Coronary artery (tissue), 2 donors: ENCODE results near the gene TASOR2.
A peak's percentile ranks its signal among the peaks of the same experiment; 100 is the strongest.

Experiments
- DNase-seq: peaks from one replicate; pipeline ENCODE4 v3.0.0-alpha.2; 2017; ENCODE audit warnings: low spot score
- H3K27ac ChIP-seq, 2 donors: fragments of 200-600 bp; sonication (generic); one replicate each; pipeline ENCODE4 v1.5.1; 2016 to 2019
- H3K4me3 ChIP-seq: fragments of 200-600 bp; sonication (generic); 2 replicates; pipeline ENCODE4 v1.5.1; 2016; ENCODE audit warnings: mild to moderate bottlenecking, moderate library complexity
- TF ChIP-seq, protein P1 (sequence below): fragments of 200-600 bp; sonication (generic); IDR thresholded peaks from one replicate; pipeline ENCODE4 v1.5.1; 2019; ENCODE audit warnings: antibody characterized with exemption

TASOR2 gene, protein sequence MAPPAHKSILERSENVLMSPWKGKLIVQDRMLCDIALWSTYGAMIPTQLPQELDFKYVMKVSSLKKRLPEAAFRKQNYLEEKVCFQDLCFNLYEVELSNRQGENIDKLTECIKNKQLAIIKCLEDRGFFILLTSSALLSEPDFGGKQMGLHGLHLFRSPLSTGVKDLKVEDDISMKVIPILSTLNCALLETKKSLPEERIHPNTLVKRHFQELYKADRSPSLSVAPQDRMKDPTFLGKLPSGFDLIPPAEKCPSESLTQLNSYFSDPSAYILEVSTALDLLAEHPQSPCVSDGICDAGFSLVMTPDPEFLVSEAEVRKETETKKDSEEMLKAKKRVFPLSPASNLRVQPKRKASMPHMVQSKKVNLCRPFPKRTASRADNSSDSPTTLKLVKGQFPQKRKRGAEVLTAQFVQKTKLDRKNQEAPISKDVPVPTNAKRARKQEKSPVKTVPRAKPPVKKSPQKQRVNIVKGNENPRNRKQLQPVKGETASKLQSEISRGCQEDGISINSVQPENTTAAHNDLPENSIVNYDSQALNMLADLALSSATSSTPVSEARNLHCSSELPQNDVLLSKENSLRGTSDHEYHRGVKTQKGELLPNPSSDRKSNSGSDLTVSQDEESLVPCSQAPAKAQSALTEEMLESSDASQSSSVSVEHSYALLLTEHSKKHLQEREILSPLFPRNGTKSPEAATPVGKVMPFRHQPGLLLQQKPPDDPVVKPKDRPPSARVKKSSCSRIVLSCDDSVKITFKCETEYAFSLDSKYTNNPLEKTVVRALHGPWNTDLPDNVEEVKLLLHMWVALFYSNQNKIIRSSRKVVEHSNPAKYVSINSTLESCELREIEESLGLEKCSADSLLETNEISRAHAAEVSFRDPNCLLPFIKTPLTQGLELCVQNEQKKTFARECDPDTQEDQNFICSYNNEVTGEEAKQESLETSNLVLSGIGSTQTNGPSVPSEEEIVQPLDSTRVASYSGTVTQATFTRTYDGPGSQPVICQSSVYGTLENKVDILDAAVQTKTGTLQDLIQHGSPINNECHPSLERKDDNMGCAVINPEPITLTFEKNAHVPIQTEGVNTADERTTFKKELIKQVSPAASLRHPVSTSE (N-terminal part only)

DNA sequence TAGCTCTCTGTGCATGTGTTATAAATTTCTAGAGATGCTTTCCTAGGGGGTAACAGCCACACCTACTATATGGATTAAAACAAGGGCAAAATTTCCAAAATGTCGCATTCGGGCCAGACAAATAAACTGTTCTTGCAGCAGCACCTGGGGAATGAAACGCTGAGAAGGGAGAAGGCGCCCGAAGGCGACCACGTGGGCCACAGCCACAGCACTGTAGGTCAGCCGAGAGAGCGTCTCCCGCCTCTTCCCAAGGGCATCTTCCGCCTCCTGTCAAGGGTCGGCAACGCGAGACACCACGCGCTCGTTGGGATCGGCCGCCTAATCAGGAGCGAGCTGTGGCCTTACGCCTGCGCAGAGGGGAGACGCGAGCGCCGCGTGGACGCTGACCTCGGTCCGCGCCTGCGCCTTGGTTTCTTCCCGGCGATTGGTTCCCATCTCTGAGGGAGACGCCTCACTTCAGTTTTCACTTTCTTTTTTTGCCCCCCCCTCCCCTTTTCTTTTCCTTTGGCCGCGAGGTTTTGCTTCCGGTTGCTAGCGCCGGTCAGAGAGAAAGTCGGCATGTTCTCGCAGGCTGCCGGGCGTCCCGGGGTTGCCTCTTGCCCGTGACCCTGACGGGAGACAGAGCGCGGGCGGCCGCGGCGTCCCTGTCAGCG is at the start of gene TASOR2:
Gene TASOR2 (plus strand): TSS at position 521 of the 653 bp plus-strand sequence. CDS start 35,805 bp downstream, outside the sequence.
- DNase-seq = peak; percentile 98
- TF ChIP-seq, protein P1, sequence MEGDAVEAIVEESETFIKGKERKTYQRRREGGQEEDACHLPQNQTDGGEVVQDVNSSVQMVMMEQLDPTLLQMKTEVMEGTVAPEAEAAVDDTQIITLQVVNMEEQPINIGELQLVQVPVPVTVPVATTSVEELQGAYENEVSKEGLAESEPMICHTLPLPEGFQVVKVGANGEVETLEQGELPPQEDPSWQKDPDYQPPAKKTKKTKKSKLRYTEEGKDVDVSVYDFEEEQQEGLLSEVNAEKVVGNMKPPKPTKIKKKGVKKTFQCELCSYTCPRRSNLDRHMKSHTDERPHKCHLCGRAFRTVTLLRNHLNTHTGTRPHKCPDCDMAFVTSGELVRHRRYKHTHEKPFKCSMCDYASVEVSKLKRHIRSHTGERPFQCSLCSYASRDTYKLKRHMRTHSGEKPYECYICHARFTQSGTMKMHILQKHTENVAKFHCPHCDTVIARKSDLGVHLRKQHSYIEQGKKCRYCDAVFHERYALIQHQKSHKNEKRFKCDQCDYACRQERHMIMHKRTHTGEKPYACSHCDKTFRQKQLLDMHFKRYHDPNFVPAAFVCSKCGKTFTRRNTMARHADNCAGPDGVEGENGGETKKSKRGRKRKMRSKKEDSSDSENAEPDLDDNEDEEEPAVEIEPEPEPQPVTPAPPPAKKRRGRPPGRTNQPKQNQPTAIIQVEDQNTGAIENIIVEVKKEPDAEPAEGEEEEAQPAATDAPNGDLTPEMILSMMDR = no peak
- peak within 1 kb of the TSS; percentile 85 to 94 for H3K27ac ChIP-seq
- peak within 1 kb of the TSS; percentile 99 for H3K4me3 ChIP-seq

DNA sequence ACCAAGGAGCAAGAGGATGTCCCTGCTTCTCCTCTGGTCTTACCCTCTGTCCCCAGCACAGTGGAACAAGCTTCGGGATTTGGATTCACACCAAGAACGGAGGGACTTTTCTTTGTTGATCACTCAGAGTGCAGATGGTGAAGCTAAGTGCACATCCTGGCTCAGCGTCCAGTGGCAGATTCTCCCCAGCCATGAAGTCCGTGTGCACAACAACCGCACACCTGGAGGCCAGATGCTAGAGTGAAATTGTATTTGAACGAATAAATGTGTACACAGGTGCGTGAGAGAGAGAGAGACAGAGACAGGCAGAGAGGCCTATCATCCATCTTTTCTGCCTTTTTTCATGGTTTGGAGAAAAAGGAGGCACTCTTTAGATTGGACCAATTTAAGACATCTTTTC is 49.7 kb upstream of the TASOR2 start:
- TF ChIP-seq, protein P1 = no peak
- DNase-seq = no peak
- H3K27ac ChIP-seq = no peak overlapping the region
- H3K4me3 ChIP-seq = no peak overlapping the region

DNA sequence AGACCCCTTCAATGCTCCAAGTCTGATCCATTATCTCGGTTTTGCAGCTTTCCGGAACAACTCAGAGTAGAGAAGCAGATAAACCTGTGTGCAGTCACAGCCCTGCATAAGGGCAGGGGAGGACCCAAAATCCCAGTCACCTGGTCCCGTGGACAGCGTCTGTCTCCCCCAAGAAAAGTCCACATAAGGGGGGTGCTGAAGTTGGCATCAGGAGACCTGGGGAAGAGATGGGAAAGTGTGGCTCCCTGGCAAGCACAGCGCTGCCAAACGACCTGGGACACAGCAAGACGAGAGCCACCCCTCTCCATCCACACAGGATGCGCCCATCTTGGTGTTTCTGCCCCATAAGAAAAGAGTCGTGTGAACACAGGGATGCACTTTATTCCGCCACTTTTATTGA is 46.1 kb upstream of the TASOR2 start:
- no peak for DNase-seq
- TF ChIP-seq, protein P1 = no peak
- Histone ChIP-seq H3K27ac (no peak overlapping the region), H3K4me3 (no peak overlapping the region)

DNA sequence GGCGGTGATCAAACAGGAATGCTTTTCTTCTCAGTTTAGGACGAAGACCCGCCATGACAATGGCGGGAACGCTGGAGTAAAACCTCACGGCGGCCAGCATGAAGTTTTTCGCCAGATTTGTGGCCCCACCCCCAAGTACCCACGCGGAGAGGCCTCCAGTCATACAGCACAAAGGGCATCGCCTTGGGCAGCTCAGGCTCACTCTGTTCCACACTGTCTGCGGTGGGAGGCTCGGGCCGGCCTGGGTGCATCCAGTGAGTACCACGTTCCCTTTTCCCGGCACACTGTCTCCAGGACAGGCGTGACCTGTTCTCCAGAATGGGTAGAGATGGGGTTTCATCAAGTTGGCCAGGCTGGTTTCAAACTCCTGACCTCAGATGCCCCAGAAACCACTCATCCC is 45.6 kb upstream of the TASOR2 start:
- no peak for DNase-seq
- Histone ChIP-seq H3K27ac (no peak overlapping the region), H3K4me3 (no peak overlapping the region)
- TF ChIP-seq, protein P1 = no peak

DNA sequence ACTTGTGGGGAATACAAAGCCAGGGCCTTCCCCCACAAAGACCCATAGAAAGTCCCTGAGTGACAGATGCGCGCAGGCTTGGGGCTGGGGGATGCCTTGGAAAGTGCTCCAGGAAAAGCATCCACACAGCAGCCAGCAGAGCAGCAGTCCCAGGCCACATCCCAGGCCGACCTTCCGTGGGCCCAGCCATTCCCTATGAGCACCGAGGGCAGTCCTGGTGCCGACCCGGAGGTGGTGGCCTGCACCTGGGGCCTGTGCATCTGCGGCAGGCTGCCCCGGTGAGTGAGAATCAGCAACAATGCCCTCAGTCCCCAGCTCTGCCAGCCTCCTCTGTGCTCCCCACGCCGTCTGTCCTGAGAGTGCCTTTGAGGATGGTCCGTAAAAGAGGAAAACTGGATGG is 44.6 kb upstream of the TASOR2 start:
- no peak for DNase-seq
- Histone ChIP-seq H3K4me3 (no peak overlapping the region), H3K27ac (no peak overlapping the region)
- TF ChIP-seq, protein P1 = no peak

DNA sequence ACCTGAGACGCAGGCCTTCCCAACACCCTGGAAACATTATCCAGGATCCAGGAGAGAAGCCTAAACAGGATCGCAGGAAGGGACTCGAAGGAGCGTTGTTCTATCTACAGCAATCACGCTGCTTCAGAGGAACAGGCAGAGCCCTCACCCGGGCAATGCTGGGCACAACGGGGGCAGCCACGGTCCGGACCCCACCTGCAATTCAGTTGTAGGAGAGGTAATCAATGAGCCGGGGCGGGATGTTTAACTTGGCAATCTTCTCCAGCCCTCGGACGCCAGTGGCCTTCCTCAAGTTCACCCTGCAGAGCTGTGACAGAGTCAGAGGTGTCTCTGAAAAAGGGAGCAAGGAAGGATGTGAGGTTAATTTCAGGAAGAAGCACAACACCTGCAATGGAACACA is 44.1 kb upstream of the TASOR2 start:
- no peak for DNase-seq
- Histone ChIP-seq H3K4me3 (no peak overlapping the region), H3K27ac (no peak overlapping the region)
- TF ChIP-seq, protein P1 = no peak
